OCI-LY1 (cell line): ENCODE measurements around the gene ARAF.

Experiments used
- H2AFZ ChIP-seq: fragments of 200-600 bp; sonication (generic), shearing (Covaris generic); 2 replicates; pipeline ENCODE4 v1.6.0; 2014; ENCODE audit warnings: antibody characterized with exemption, mild to moderate bottlenecking, low read length
- H3F3A ChIP-seq: fragments of 200-600 bp; sonication (generic), shearing (Covaris generic); 2 replicates; pipeline ENCODE4 v1.6.0; 2014; ENCODE audit warnings: mild to moderate bottlenecking, antibody characterized with exemption, low read length, moderate library complexity; ENCODE audit not compliant: insufficient read depth
- H3K27ac ChIP-seq: fragments of 200-600 bp; sonication (generic); 2 replicates; pipeline ENCODE4 v1.5.1; 2014; ENCODE audit warnings: low read length, mixed run types, mild to moderate bottlenecking, low read depth; ENCODE audit not compliant: poor library complexity, severe bottlenecking
- H3K27me3 ChIP-seq: fragments of 200-600 bp; sonication (generic); 2 replicates; pipeline ENCODE4 v1.6.0; 2014; ENCODE audit warnings: antibody characterized with exemption, mild to moderate bottlenecking, low read length, moderate library complexity; ENCODE audit not compliant: insufficient read depth
- H3K36me3 ChIP-seq: fragments of 200-600 bp; sonication (generic); 2 replicates; pipeline ENCODE4 v1.6.1; 2014; ENCODE audit warnings: mild to moderate bottlenecking, antibody characterized with exemption, low read length, moderate library complexity, mixed read lengths; ENCODE audit not compliant: insufficient read depth
- H3K4me1 ChIP-seq: fragments of 200-600 bp; sonication (generic); 2 replicates; pipeline ENCODE4 v1.5.1; 2014; ENCODE audit warnings: mild to moderate bottlenecking, low read length, moderate library complexity; ENCODE audit not compliant: insufficient read depth, severe bottlenecking
- H3K4me2 ChIP-seq: fragments of 200-600 bp; sonication (generic), shearing (Covaris generic); 2 replicates; pipeline ENCODE4 v1.6.1; 2014; ENCODE audit warnings: low read length
- H3K4me3 ChIP-seq: fragments of 200-600 bp; sonication (generic); 2 replicates; pipeline ENCODE4 v1.5.1; 2014; ENCODE audit warnings: low read length, low read depth, mild to moderate bottlenecking, mixed read lengths; ENCODE audit not compliant: poor library complexity, severe bottlenecking
- H3K79me2 ChIP-seq: fragments of 200-600 bp; shearing (Covaris generic); 2 replicates; pipeline ENCODE4 v1.6.1; 2016; ENCODE audit warnings: mixed run types, low read length, mixed read lengths; ENCODE audit not compliant: insufficient read depth
- H3K9ac ChIP-seq: fragments of 200-600 bp; sonication (generic), shearing (Covaris generic); 2 replicates; pipeline ENCODE4 v1.6.1; 2014; ENCODE audit warnings: mild to moderate bottlenecking, low read length, mixed read lengths
- H3K9me2 ChIP-seq: fragments of 200-600 bp; sonication (generic), shearing (Covaris generic); 2 replicates; pipeline ENCODE4 v1.6.1; 2014; ENCODE audit warnings: low read depth, mild to moderate bottlenecking, low read length, mixed read lengths
- H3K9me3 ChIP-seq: fragments of 200-600 bp; shearing (Covaris generic); 2 replicates; pipeline ENCODE4 v1.6.1; 2014; ENCODE audit warnings: low read length, mixed read lengths
- H4K20me1 ChIP-seq: fragments of 200-600 bp; sonication (generic), shearing (Covaris generic); 2 replicates; pipeline ENCODE4 v1.6.0; 2016; ENCODE audit warnings: mild to moderate bottlenecking, low read length; ENCODE audit not compliant: insufficient read depth
- CTCF ChIP-seq: fragments of 200-600 bp; sonication (generic), shearing (Covaris generic); IDR thresholded peaks from 2 replicates; pipeline ENCODE4 v1.5.1; 2017; ENCODE audit warnings: mild to moderate bottlenecking, antibody characterized with exemption, low read length, moderate library complexity, mixed read lengths
- EZH2 ChIP-seq: fragments of 200-600 bp; sonication (generic), shearing (Covaris generic); IDR thresholded peaks from 2 replicates; pipeline ENCODE4 v1.8.0; 2017; ENCODE audit warnings: borderline replicate concordance, mixed run types, mild to moderate bottlenecking, antibody characterized with exemption, low read length, moderate library complexity, mixed read lengths

The ARAF gene

GRCh38 chrX:47612418-47612817, 51.4 kb downstream of the ARAF start:
- no peak overlapping the region for H3K9ac ChIP-seq
- no peak overlapping the region for H2AFZ ChIP-seq
- no peaks in the 10 kb centered on the region for H3K9me3 ChIP-seq
- H3K4me2 ChIP-seq, result no peak overlapping the region
- no peak overlapping the region for H3K4me3 ChIP-seq
- no peaks in the 10 kb centered on the region for H4K20me1 ChIP-seq
- no peaks in the 10 kb centered on the region for H3F3A ChIP-seq
- no peaks in the 10 kb centered on the region for H3K4me1 ChIP-seq
- TF ChIP-seq CTCF, result no peak
- no peak for TF ChIP-seq EZH2
- H3K79me2 ChIP-seq, result no peaks in the 10 kb centered on the region
- no peaks in the 10 kb centered on the region for H3K27me3 ChIP-seq
- no peaks in the 10 kb centered on the region for H3K36me3 ChIP-seq
- H3K27ac ChIP-seq, result no peak overlapping the region
- no peaks in the 10 kb centered on the region for H3K9me2 ChIP-seq

GRCh38 chrX:47613082-47613481, 52.1 kb downstream of the ARAF start:
- no peaks in the 10 kb centered on the region for H3K9me2 ChIP-seq
- H3K36me3 ChIP-seq, result no peaks in the 10 kb centered on the region
- TF ChIP-seq EZH2, result no peak
- no peak for TF ChIP-seq CTCF
- no peaks in the 10 kb centered on the region for H3K9me3 ChIP-seq
- H3K4me2 ChIP-seq, result no peak overlapping the region
- no peak overlapping the region for H3K27ac ChIP-seq
- no peak overlapping the region for H3K9ac ChIP-seq
- no peaks in the 10 kb centered on the region for H3K27me3 ChIP-seq
- no peaks in the 10 kb centered on the region for H4K20me1 ChIP-seq
- no peaks in the 10 kb centered on the region for H3F3A ChIP-seq
- H3K79me2 ChIP-seq, result no peaks in the 10 kb centered on the region
- no peak overlapping the region for H3K4me3 ChIP-seq
- no peaks in the 10 kb centered on the region for H3K4me1 ChIP-seq
- no peak overlapping the region for H2AFZ ChIP-seq

- H3K9ac ChIP-seq, result no peak overlapping the region
- H2AFZ ChIP-seq, result no peak overlapping the region
- H3K4me3 ChIP-seq, result no peak overlapping the region
- H3K27ac ChIP-seq, result no peak overlapping the region
- H3K9me2 ChIP-seq, result no peaks in the 10 kb centered on the region
- H3K4me2 ChIP-seq, result no peak overlapping the region
- H3K79me2 ChIP-seq, result no peaks in the 10 kb centered on the region
- H3K4me1 ChIP-seq, result no peaks in the 10 kb centered on the region
- no peaks in the 10 kb centered on the region for H3F3A ChIP-seq
- no peaks in the 10 kb centered on the region for H4K20me1 ChIP-seq
- H3K9me3 ChIP-seq, result no peaks in the 10 kb centered on the region
- H3K27me3 ChIP-seq, result no peaks in the 10 kb centered on the region
- TF ChIP-seq CTCF (no peak), EZH2 (no peak)
- H3K36me3 ChIP-seq, result no peaks in the 10 kb centered on the region
Measured at GRCh38 chrX:47614618-47615017, 53.6 kb downstream of the ARAF start.
